Measurements from ENCODE around the gene RFX8. TPM values are rescaled to one million over a fixed set of nuclear protein-coding genes. Genes with fewer than 3 reads are reported as not detected.

RFX8 gene
- total and polyA plus RNA-seq, 2 of the 13 experiments (the other 11 are each of a cell fraction or from before 2014, with no cell fraction given): not detected

GRCh38 chr2:101473591-101473910 is 1.4 kb downstream of the RFX8 start:
- DNase-seq (ENCODE audit: low spot score): no peak
- in situ Hi-C loops (cut with HindIII; ENCODE audit: extremely low pct_ligation_motif_present, low pct_unique_long_range_greater_than_20kb): no loop called here
- H3K4me3 ChIP-seq (replicated peaks in 1 of 3; ENCODE audit: insufficient read depth in 1 of 3, low read depth in 2 of 3, low read length in 3 of 3): peak overlapping the region in 1 of 3 experiments; percentile 23; a peak in 2 of 6 replicates
- no peaks in the 10 kb centered on the region for H3K9me3 ChIP-seq (ENCODE audit: low read length)
- FAIRE-seq: no peak
- intact Hi-C loops (cut with micrococcal nuclease; ENCODE audit: unreplicated experiment): no loop called here
- 77% methylated on average over 3 of the region's 3 CpGs for WGBS (ENCODE audit: low lambda C conversion rate)
- no TSS peak for BruUV-seq (replicated peaks)
- no peaks in the 10 kb centered on the region for H3K36me3 ChIP-seq (replicated peaks in 1 of 2; ENCODE audit: control insufficient read depth in 1 of 2, insufficient read depth in 2 of 2, low read length in 2 of 2)
- H3K27me3 ChIP-seq (ENCODE audit: control insufficient read depth in 1 of 2, insufficient read depth in 2 of 2, low read length in 2 of 2): peaks cover 4 to 21% of the 10 kb centered on the region in 2 experiments; a peak in 3 of 5 replicates
- peak overlapping the region; percentile 34 for H3K4me2 ChIP-seq (ENCODE audit: low read depth, low read length)
- no peak overlapping the region for H3K9ac ChIP-seq (ENCODE audit: insufficient read depth, low read depth, low read length)
- no peaks in the 10 kb centered on the region for H3K79me2 ChIP-seq (ENCODE audit: insufficient read depth, low read length)
- no peaks in the 10 kb centered on the region for H4K20me1 ChIP-seq (ENCODE audit: insufficient read depth, low read length)
- H3K27ac ChIP-seq (ENCODE audit: extremely low read length, insufficient read depth, low read length): no peak overlapping the region
- H3K4me1 ChIP-seq (ENCODE audit: insufficient read depth, low read length): peaks cover 21% of the 10 kb centered on the region
- ChIA-PET CTCF (ENCODE audit: low intra/inter-chr PET ratio, low total read pairs) (no interaction called here), POLR2A (no interaction called here)
- no peak overlapping the region for H2AFZ ChIP-seq (ENCODE audit: low read length)
- ATAC-seq: no peak
- TF ChIP-seq ZNF597 (CRISPR knock-in tag; IDR thresholded peaks at IDR 0.05): no peak
- TF ChIP-seq CEBPZ (IDR thresholded peaks at IDR 0.05; ENCODE audit: low read length): no peak
- TF ChIP-seq HOXA9 (CRISPR knock-in tag; IDR thresholded peaks at IDR 0.05; ENCODE audit: borderline replicate concordance): no peak
- TF ChIP-seq REL (CRISPR knock-in tag; conservative IDR thresholded peaks at IDR 0.05): no peak
- TF ChIP-seq ELF3 (CRISPR knock-in tag; IDR thresholded peaks at IDR 0.05): no peak
- no peak for TF ChIP-seq ZSCAN5A (CRISPR knock-in tag; IDR thresholded peaks at IDR 0.05; ENCODE audit: borderline replicate concordance)
- TF ChIP-seq HINFP (CRISPR knock-in tag; IDR thresholded peaks at IDR 0.05; ENCODE audit: low read depth): no peak
- no peak for TF ChIP-seq JUN (CRISPR knock-in tag; IDR thresholded peaks at IDR 0.05)
- TF ChIP-seq ZNF274 (CRISPR knock-in tag; IDR thresholded peaks at IDR 0.05): no peak
- TF ChIP-seq BRD4 (CRISPR knock-in tag; IDR thresholded peaks at IDR 0.05): no peak
- TF ChIP-seq ZNF564 (CRISPR knock-in tag; IDR thresholded peaks at IDR 0.05): no peak
- TF ChIP-seq ZNF782 (CRISPR knock-in tag; IDR thresholded peaks at IDR 0.05; ENCODE audit: borderline replicate concordance): no peak
- TF ChIP-seq PAF1 (CRISPR knock-in tag; IDR thresholded peaks at IDR 0.05): no peak
